Activated T-cell treated with anti-CD3 and anti-CD28 coated beads, Interleukin-2, amount 50 U/mL, for 48 hours (primary cell): ENCODE measurements around the gene TALDO1.
"Not testable (repeated sequence)": the region's sequence is repeated elsewhere in the genome, so short reads cannot be mapped to it uniquely, and the experiment has no call there.

Experiments
- DNase-seq, 2 experiments: peaks; one replicate each; pipeline ENCODE4 v3.0.0-alpha.2; 2020

TALDO1 gene

GRCh38 chr11:719214-720016, 27.8 kb upstream of the TALDO1 start:
- no peak for DNase-seq

GRCh38 chr11:720017-720641, 27.1 kb upstream of the TALDO1 start:
- no peak for DNase-seq

- DNase-seq: peak; percentile 54 to 66
These were observed 26.5 kb upstream of the TALDO1 start for GRCh38 chr11:720642-721246.

GRCh38 chr11:721247-721740, 26.0 kb upstream of the TALDO1 start:
- DNase-seq: no peak

- DNase-seq: peak; percentile 65 to 67
These were observed 25.4 kb upstream of the TALDO1 start for GRCh38 chr11:721741-722345.

- no peak for DNase-seq
These were observed 24.9 kb upstream of the TALDO1 start for GRCh38 chr11:722346-722811.

- peak; percentile 63 to 64 for DNase-seq
These were observed 24.0 kb upstream of the TALDO1 start for GRCh38 chr11:723120-723883.

GRCh38 chr11:724049-724777, 23.1 kb upstream of the TALDO1 start:
- DNase-seq: peak in 1 of 2 experiments; percentile 35

GRCh38 chr11:724778-725386, 22.4 kb upstream of the TALDO1 start:
- DNase-seq: no peak

- DNase-seq: no peak
These were observed 21.6 kb upstream of the TALDO1 start for GRCh38 chr11:725624-726202.

- peak; percentile 66 to 73 for DNase-seq
These were observed 20.7 kb upstream of the TALDO1 start for GRCh38 chr11:726278-727220.

GRCh38 chr11:727281-727701, 20.0 kb upstream of the TALDO1 start:
- DNase-seq: no peak

GRCh38 chr11:727859-728748, 19.2 kb upstream of the TALDO1 start:
- DNase-seq: peak; percentile 91 to 92

GRCh38 chr11:728901-729491, 18.3 kb upstream of the TALDO1 start:
- no peak for DNase-seq

- DNase-seq: no peak
These were observed 17.7 kb upstream of the TALDO1 start for GRCh38 chr11:729492-730074.

GRCh38 chr11:733072-733471, 14.2 kb upstream of the TALDO1 start:
- no peak for DNase-seq

GRCh38 chr11:734541-734940, 12.7 kb upstream of the TALDO1 start:
- DNase-seq: not testable (repeated sequence)

GRCh38 chr11:737366-737765, 9.9 kb upstream of the TALDO1 start:
- DNase-seq: peak in 1 of 2 experiments; percentile 32
